K562 (cell line): ENCODE measurements around the gene ATG14. TPM values are rescaled to one million over a fixed set of nuclear protein-coding genes. Genes with fewer than 3 reads are reported as not detected.

ENCODE experiments used
- ATAC-seq: fragments of 200-7000 bp; cut with Tn5 transposase; 3 replicates; pipeline ENCODE4 v1.9.1; 2020; ENCODE audit warnings: moderate library complexity
- BruUV-seq: library from RNA; stranded (reverse); fragments of 400-500 nt; replicated peaks from 2 replicates; lab custom pipeline; 2021; lab: Mats Ljungman, UMichigan
- CTCF ChIA-PET: fragments of 300-600 bp; formaldehyde crosslinking; extraction: SDS; loops from one replicate; lab custom pipeline; 2021; ENCODE audit warnings: low intra/inter-chr PET ratio; lab: Yijun Ruan, JAX
- POLR2A ChIA-PET: fragments of 300-600, 350-650 bp; sonication (Branson Sonifier 250); formaldehyde crosslinking; extraction: SDS; loops from one replicate; lab custom pipeline; 2021; ENCODE audit warnings: antibody characterized with exemption, inconsistent platforms; lab: Yijun Ruan, JAX
- DNase-seq, 4 experiments: peaks; one replicate each; pipeline versions ENCODE4 v3.0.0 to v3.0.0-alpha.2; 2011 to 2018; ENCODE audit warnings: low spot score in 3 of 4, mixed read lengths in 3 of 4; ENCODE audit errors: extremely low read depth in 1 of 4
- FAIRE-seq: peaks from 2 replicates; lab custom pipeline; 2011; peaks lifted over from hg19 to GRCh38; lab: Jason Lieb, UNC
- H2AFZ ChIP-seq: 2 replicates; pipeline ENCODE4 v1.6.0; 2011; ENCODE audit warnings: low read depth, low read length, control low read depth, inconsistent platforms
- H3K27ac ChIP-seq: fragments of 200-600 bp; 3 replicates; pipeline ENCODE4 v1.8.0; 2011; ENCODE audit warnings: low read depth, mild to moderate bottlenecking, control low read depth, inconsistent platforms, low read length, moderate library complexity, mixed read lengths; ENCODE audit errors: extremely low read depth
- H3K27me3 ChIP-seq, 2 experiments: fragments of 300-600 bp in 1 of 2; 2 replicates in 1 of 2; 3 replicates in 1 of 2; pipeline versions ENCODE4 v1.6.0 to v1.8.0; 2011; ENCODE audit warnings: inconsistent platforms in 2 of 2, low read length in 2 of 2, mild to moderate bottlenecking in 1 of 2, mixed read lengths in 1 of 2, moderate library complexity in 1 of 2; ENCODE audit not compliant: control insufficient read depth in 2 of 2, insufficient read depth in 2 of 2
- H3K36me3 ChIP-seq: fragments of 300-600 bp; 3 replicates; pipeline ENCODE4 v1.8.0; 2011; ENCODE audit warnings: mild to moderate bottlenecking, low read length, inconsistent platforms; ENCODE audit not compliant: control insufficient read depth, insufficient read depth
- H3K4me1 ChIP-seq, 2 experiments: fragments of 200-600 bp in 1 of 2; replicated peaks in 1 of 2; 2 replicates in 1 of 2; 3 replicates in 1 of 2; pipeline versions ENCODE4 v1.5.1 to v1.8.0; 2011; ENCODE audit warnings: inconsistent platforms in 2 of 2, low read length in 2 of 2, mild to moderate bottlenecking in 1 of 2, mixed read lengths in 1 of 2, moderate library complexity in 1 of 2; ENCODE audit not compliant: control insufficient read depth in 2 of 2, insufficient read depth in 2 of 2
- H3K4me2 ChIP-seq: 2 replicates; pipeline ENCODE4 v1.6.1; 2011; ENCODE audit warnings: low read length, control low read depth, inconsistent platforms, mixed read lengths; ENCODE audit not compliant: insufficient read depth
- H3K4me3 ChIP-seq: fragments of 200-600 bp; sonication (generic), shearing (Covaris generic); 2 replicates; pipeline ENCODE4 v1.5.1; 2016; ENCODE audit warnings: control low read depth, inconsistent platforms
- H3K79me2 ChIP-seq: fragments of 200-600 bp; 3 replicates; pipeline ENCODE4 v1.8.0; 2011; ENCODE audit warnings: low read length, inconsistent platforms; ENCODE audit not compliant: control insufficient read depth, insufficient read depth
- H3K9ac ChIP-seq, 2 experiments: 2 replicates each; pipeline versions ENCODE4 v1.6.0 to v1.6.1; 2011; ENCODE audit warnings: low read depth in 2 of 2, low read length in 2 of 2, control low read depth in 1 of 2, inconsistent platforms in 1 of 2, mild to moderate bottlenecking in 1 of 2, mixed read lengths in 1 of 2; ENCODE audit not compliant: insufficient read depth in 1 of 2
- H3K9me1 ChIP-seq: one replicate; pipeline ENCODE4 v1.6.0; 2011; ENCODE audit warnings: inconsistent platforms, mild to moderate bottlenecking, low read length, moderate library complexity; ENCODE audit not compliant: control insufficient read depth, insufficient read depth
- H3K9me3 ChIP-seq: replicated peaks from 2 replicates; pipeline ENCODE4 v1.5.1; 2011; ENCODE audit warnings: low read depth, low read length, inconsistent platforms; ENCODE audit not compliant: control insufficient read depth, insufficient read depth
- H4K20me1 ChIP-seq: replicated peaks from 2 replicates; pipeline ENCODE4 v1.6.1; 2011; ENCODE audit warnings: low read length, inconsistent platforms, mixed read lengths; ENCODE audit not compliant: control insufficient read depth, insufficient read depth
- CBX3 ChIP-seq, 2 experiments: IDR thresholded peaks; 1 replicate in 1 of 2; 2 replicates in 1 of 2; pipeline ENCODE4 v1.6.1; 2012; ENCODE audit warnings: inconsistent platforms in 2 of 2, low read length in 2 of 2, borderline replicate concordance in 1 of 2, control low read depth in 1 of 2
- HDAC1 ChIP-seq, 2 experiments: fragments of 450-650 bp; IDR thresholded peaks; 2 replicates each; pipeline ENCODE4 v1.6.1; 2016 to 2017; ENCODE audit warnings: inconsistent platforms in 1 of 2, mild to moderate bottlenecking in 1 of 2, moderate library complexity in 1 of 2
- OTX1 ChIP-seq: fragments of 450-650 bp; formaldehyde crosslinking; IDR thresholded peaks from 2 replicates; pipeline ENCODE4 v1.4.0; 2022; ENCODE audit warnings: mild to moderate bottlenecking
- POLR2A ChIP-seq: fragments of 450-650 bp; conservative IDR thresholded peaks from 2 replicates; pipeline ENCODE4 v1.6.1; 2016
- RUNX1 ChIP-seq: sonication (generic); IDR thresholded peaks from 2 replicates; pipeline ENCODE4 v1.6.1; 2016; ENCODE audit warnings: antibody characterized with exemption, low read depth
- SREBF2 ChIP-seq: sonication (generic); formaldehyde crosslinking; IDR thresholded peaks from 2 replicates; pipeline ENCODE4 v1.4.0; 2020; ENCODE audit warnings: mild to moderate bottlenecking, missing genetic modification reagents
- TCF15 ChIP-seq: fragments of 250-450 bp; sonication (Bioruptor Pico); IDR thresholded peaks from 2 replicates; pipeline ENCODE4 v1.8.0; 2022; ENCODE audit warnings: moderate library complexity, mild to moderate bottlenecking, inconsistent platforms
- TGIF2 ChIP-seq: sonication (generic); formaldehyde crosslinking; IDR thresholded peaks from 2 replicates; pipeline ENCODE4 v1.8.1; 2022; ENCODE audit warnings: mild to moderate bottlenecking, missing genetic modification reagents, moderate library complexity
- TRIM28 ChIP-seq: fragments of 450-650 bp; IDR thresholded peaks from 2 replicates; pipeline ENCODE4 v1.6.1; 2017
- YY1 ChIP-seq, 3 experiments: IDR thresholded peaks; 2 replicates each; pipeline ENCODE4 v1.6.1; 2011; ENCODE audit warnings: low read length in 2 of 3, mild to moderate bottlenecking in 2 of 3, moderate library complexity in 2 of 3, borderline replicate concordance in 1 of 3, control low read depth in 1 of 3, low read depth in 1 of 3; ENCODE audit not compliant: insufficient read depth in 3 of 3, insufficient replicate concordance in 2 of 3, control insufficient read depth in 1 of 3, insufficient read length in 1 of 3; ENCODE audit errors: extremely low read depth in 1 of 3
- ZNF184 ChIP-seq: sonication (generic); formaldehyde crosslinking; IDR thresholded peaks from 2 replicates; pipeline ENCODE4 v1.5.0; 2020; ENCODE audit warnings: missing genetic modification reagents
- ZNF398 ChIP-seq: fragments of 250-450 bp; sonication (Bioruptor Pico); IDR thresholded peaks from 2 replicates; pipeline ENCODE4 v1.8.0; 2021; ENCODE audit warnings: moderate library complexity, mild to moderate bottlenecking, inconsistent platforms
- WGBS: fragments of 100-300 bp; shearing (Covaris generic); methylation state at CpG from one replicate; pipeline ENCODE4 v1.1.6; 2016; ENCODE audit warnings: low coverage, mixed read lengths; ENCODE audit not compliant: insufficient coverage; ENCODE audit errors: missing lambda C conversion rate; 5-methylcytosine and 5-hydroxymethylcytosine counted together
- in situ Hi-C: fragments of 300-500 bp; cut with MboI; formaldehyde crosslinking; loops from 4 replicates; pipeline ENCODE4 v1.15.0; 2018; ENCODE audit warnings: inconsistent platforms, mixed read lengths
- intact Hi-C: fragments of 100-400 bp; cut with micrococcal nuclease; formaldehyde crosslinking; loops from 2 replicates; pipeline ENCODE4 v1.14.2; 2022
- polyA plus RNA-seq, 8 experiments: library from polyadenylated mRNA; depleted of rRNA in 4 of 8; stranded (reverse) in 5 of 8; unstranded in 3 of 8; fragments of >200 nt; fragmentation: Nextera tagmentation in 2 of 8; fragmentation: Illumina TruSeq in 1 of 8; extraction: Ambion mirVana in 2 of 8; extraction: Trizol in 1 of 8; gene quantifications; 2 replicates each; pipeline versions ENCODE4 v1.2.1 to v1.2.3, GENCODE V29; 2011 to 2014; ENCODE audit warnings: inconsistent platforms in 1 of 8, missing spikeins in 1 of 8
- total RNA-seq, 7 experiments: library from RNA; depleted of rRNA in 6 of 7; stranded (reverse); fragments of >200 nt in 6 of 7; fragmentation: Illumina TruSeq in 2 of 7; extraction: Trizol in 2 of 7; gene quantifications; 2 replicates each; pipeline versions ENCODE4 v1.2.1 to v1.2.3, GENCODE V29; 2011 to 2021; ENCODE audit warnings: low replicate concordance in 1 of 7

The ATG14 gene
- total and polyA plus RNA-seq, 9 of the 15 experiments (the other 6 are each of a cell fraction or from before 2014, with no cell fraction given) = 0.55 to 4.2 (median 3.5) TPM

GRCh38 chr14:55436519-55436918 is 24.9 kb upstream of the ATG14 start:
- no peak for FAIRE-seq
- H3K36me3 ChIP-seq = no peaks in the 10 kb centered on the region
- intact Hi-C loops (loop anchor here (5.0 kb wide), 1 partner anchor 1036 kb away; no protein-coding TSS in a partner anchor), in situ Hi-C loops (no loop called here)
- DNase-seq = no peak
- ATAC-seq = no peak
- H3K9me1 ChIP-seq = no peaks in the 10 kb centered on the region
- H3K4me1 ChIP-seq = peaks cover 0 to 4% of the 10 kb centered on the region in 2 experiments; a peak in 2 of 5 replicates
- BruUV-seq = no TSS peak
- H3K79me2 ChIP-seq = no peaks in the 10 kb centered on the region
- H3K27ac ChIP-seq = no peak overlapping the region
- ChIA-PET POLR2A (no interaction called here), CTCF (no interaction called here)
- no peak overlapping the region for H2AFZ ChIP-seq
- no peaks in the 10 kb centered on the region for H3K9me3 ChIP-seq
- H3K27me3 ChIP-seq = peaks cover 0 to 4% of the 10 kb centered on the region in 2 experiments; a peak in 1 of 5 replicates
- no peak overlapping the region for H3K4me2 ChIP-seq
- 0% methylated on average over 4 of the region's 4 CpGs for WGBS
- H3K4me3 ChIP-seq = no peak overlapping the region
- no peaks in the 10 kb centered on the region for H4K20me1 ChIP-seq
- no peak overlapping the region for H3K9ac ChIP-seq
- TF ChIP-seq RUNX1 (no peak), CBX3 (IDR thresholded peaks at IDR 0.05; ENCODE audit: borderline replicate concordance in 1 of 2, low read length in 2 of 2) (no peak), ZNF184 (CRISPR knock-in tag) (no peak), POLR2A (no peak), SREBF2 (no peak), ZNF398 (CRISPR knock-in tag) (no peak), TRIM28 (no peak), YY1 (IDR thresholded peaks at IDR 0.05; ENCODE audit: borderline replicate concordance in 1 of 3, control insufficient read depth in 1 of 3, extremely low read depth in 1 of 3, insufficient read depth in 3 of 3, insufficient read length in 1 of 3, insufficient replicate concordance in 2 of 3, low read depth in 1 of 3, low read length in 2 of 3) (no peak), TGIF2 (CRISPR knock-in tag) (no peak), HDAC1 (IDR thresholded peaks at IDR 0.05) (no peak), TCF15 (CRISPR knock-in tag) (no peak), OTX1 (CRISPR knock-in tag) (no peak)
